HG03565 (cell line): Measurements from ENCODE around the gene HRH4.

Experiments used
- ATAC-seq: cut with Tn5 transposase; IDR thresholded peaks from one replicate; pipeline ENCODE4 v1.9.1; 2021; ENCODE audit warnings: mild to moderate bottlenecking, moderate library complexity; ENCODE audit not compliant: unreplicated experiment

HRH4 gene

DNA sequence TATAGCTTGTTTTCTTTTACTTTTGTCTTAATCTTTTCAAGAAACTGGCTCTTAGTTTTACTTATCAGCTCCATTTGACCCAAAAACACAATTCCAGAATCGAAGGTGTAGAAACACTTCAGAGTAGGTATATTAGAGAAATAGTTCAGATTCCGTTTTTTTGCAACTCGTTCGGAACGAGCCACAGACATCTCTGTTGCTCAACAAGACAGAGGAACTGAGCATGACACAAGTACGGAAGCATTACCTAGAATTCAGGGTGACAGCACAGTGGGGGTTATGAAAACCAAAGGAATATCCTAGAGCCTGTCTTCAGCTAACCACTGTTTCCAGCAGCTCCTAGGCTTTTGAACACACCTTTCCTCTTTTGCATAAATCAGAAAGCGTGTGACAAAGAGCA is 5.0 kb downstream of the HRH4 start:
- no peak for ATAC-seq

DNA sequence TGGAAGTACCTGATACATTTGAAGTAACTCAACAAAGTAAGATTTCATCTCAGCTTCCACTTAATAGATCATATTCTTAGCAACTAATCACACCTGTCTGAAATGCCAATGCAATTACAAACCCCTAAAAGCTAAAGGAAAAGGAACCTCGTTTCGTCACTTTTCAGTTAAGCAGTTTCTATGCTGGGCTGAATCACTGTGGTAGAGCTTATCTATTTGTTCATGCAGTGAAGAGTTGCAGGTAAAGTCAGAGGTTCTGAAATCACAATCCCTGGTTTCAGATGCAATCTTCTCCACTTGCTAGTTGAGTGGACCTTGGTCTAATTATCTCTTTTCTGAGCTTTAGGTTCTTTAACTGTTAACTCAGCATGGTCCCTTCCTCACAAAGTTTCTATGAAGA is 6.3 kb downstream of the HRH4 start:
- no peak for ATAC-seq

DNA sequence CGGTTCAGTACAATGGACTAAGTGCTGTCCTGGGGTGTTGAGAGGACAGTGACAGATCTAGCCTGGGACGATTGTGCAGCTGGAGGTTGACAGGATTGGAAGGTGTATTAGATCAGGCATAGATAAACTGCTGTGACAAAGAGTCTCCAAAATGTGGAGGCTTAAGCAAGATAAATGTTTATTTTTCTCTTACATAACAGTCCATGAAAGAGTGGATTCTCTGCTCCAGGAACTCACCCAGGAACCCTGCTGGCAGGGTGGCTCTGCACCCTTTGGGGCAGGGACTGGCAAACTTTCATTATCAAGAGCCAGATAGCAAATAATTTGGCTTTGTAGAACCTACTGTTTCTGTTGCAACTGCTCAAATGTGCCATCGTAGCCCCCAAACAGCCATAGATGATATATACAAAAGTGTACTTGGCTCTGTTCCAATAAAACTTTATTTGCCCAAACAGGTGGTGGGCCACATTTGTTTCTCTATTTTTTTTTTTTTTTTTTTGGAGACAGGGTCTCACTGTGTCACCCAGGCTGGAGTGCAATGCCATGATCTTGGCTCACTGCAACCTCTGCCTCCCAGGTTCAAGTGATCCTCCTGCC is 9.7 kb downstream of the HRH4 start:
- ATAC-seq: no peak

DNA sequence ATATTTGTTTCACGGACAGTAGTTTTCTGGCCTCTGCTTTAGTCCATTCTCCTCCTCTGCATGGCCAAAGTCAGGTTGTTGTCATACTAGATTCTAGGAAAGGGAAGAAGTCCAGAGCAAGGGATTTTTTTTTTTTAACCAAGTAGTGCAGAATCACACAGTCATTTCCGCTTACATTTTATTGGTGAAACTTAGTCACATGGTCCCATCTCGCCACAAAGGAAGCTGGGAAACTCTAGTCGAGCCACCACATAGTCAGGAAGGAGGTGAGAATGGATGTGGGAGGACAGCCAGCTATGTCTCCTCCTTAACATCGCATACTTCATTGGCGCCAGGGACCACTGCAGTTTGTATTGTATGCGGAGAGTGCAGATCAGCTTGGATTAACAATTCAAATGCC is 10.4 kb downstream of the HRH4 start:
- ATAC-seq: no peak

DNA sequence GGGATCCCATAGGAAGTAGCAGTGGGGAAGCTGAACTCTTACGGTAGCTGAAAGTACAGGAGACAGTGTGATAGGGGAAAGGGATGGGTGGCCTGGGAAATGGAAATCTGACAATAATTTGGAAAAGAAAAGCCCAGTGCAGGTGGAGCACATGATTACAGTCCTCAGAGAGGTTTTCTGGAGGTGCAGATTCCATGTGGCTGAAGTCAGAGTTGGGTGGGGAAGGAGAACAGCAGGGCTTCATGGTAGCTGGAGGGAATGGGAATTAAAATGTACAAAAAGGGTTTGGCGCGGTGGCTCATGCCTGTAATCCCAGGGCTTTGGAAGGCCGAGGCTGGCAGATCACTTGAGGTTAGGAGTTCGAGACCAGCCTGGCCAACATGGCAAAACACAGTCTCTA is 12.2 kb downstream of the HRH4 start:
- ATAC-seq: no peak

DNA sequence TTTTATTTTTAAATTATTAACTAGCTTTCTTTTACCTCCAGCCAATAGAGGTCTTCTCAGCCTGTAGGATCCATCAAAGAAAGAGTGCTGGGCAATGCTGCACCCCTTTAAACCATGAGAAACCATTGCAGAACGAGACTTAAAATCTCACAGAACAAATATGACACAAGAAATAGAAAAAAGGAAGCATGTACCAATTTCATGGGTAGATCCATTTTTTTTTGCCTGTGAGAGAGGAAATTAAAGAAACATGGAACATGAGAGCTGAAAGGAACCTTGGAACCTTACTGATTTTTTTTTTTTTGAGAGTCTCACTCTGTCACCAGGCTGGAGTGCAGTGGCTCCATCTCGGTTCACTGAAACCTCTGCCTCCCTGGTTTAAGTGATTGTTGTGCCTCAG is 14.0 kb downstream of the HRH4 start:
- no peak for ATAC-seq

DNA sequence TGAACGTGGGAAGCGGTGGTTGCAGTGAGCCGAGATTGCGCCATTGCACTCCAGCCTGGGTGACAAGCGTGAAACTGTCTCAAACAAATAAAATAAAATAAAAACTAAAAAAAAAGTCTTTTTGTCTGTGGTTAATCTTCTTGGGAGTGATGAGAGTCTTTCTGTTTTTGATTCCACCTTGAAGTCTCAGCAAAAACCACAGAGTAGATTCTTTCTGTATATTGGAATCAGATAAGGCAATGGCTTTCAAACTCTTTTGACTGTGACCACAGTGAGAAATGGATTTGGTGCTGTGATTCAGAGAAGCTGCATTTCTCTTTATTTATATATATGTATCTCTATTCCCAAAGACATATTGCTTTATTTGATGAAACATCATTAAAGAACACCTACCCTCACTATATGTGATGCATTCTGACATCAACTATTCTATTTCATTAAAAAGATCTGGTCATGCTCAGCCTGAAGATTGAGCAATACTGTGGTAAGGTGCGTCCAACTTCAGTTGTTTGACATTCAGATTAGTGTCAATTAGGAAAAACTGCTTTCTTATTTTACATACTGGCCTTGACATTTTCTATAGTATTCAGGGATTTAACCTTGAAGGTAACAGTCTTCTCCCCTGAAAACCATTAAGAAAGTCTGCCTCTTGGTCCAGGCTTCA is 15.6 kb downstream of the HRH4 start:
- ATAC-seq: no peak

DNA sequence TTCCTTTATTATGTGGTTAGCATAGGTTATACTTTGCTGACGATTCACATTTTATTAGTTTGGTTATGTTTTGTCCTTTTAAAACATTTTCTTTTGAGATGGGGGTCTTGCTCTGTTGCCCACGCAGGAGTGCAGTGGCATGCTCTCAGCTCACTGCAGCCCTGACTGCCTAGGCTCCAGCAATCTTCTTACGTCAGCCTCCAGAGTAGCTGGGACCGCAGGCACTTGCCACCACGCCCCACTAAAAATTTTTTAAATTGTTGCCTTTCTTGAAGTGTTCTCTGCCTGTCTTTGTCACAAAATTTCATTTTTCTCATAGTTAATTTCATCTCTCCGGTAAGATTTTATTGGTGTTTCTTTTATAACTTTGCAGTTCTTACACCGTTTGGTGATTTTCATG is 18.9 kb downstream of the HRH4 start:
- ATAC-seq: no peak

DNA sequence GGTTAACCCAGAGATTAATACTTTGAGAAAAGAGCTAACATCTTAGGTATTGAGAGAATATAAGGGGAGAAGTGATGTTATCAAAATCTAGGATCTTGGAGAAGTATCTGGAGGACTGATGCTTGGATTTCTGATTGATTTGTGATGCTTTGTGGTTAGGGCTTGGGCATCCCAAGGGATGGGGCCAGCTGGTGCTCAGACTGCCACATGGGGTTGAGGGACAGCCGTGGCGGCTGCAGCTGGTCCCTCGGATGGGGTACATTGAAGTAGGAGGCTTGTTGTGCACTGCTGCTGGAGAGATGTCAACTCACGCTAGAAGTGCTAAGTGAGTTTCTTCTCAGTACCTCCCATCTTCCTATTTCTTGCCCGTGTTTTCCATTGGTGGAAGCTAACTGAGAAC is 22.4 kb downstream of the HRH4 start:
- no peak for ATAC-seq

DNA sequence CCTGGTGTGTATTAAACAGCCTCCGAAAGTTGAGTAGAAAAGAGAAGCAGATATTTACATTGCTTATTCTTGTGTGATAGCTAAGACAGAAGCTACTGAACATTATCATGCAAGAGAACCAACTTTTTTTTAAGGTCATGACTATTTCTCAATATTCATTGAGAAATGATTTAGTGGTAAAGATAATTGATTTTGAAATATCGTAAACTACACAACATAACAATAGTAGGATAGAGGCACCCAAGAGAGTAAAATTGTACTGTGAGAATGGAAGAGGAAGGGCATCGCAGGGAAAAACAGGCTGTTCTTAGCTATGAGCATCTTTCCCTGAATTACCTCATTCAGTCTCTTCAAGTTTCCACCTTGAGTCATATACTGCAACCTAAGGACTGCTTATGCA is 25.2 kb downstream of the HRH4 start:
- no peak for ATAC-seq

DNA sequence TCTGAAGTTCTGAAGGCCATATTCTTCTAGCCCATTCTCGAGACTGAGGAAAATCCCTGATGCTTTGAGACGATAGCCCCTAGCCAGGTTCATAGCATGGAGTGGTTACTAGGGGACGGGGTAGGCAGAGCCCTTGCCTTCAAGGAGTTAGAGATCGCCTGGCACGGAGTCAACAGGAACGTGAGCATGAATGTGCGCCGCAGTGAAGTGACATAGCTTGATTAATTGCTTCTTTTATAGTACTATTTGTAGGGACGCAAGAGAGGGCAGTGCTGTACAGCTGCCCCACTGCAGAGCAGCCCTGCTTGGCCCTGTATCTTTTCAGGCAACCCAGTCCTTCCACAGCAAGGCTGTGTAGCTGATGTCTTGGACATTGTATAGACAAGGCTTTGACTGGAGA is 26.2 kb downstream of the HRH4 start:
- ATAC-seq: no peak

DNA sequence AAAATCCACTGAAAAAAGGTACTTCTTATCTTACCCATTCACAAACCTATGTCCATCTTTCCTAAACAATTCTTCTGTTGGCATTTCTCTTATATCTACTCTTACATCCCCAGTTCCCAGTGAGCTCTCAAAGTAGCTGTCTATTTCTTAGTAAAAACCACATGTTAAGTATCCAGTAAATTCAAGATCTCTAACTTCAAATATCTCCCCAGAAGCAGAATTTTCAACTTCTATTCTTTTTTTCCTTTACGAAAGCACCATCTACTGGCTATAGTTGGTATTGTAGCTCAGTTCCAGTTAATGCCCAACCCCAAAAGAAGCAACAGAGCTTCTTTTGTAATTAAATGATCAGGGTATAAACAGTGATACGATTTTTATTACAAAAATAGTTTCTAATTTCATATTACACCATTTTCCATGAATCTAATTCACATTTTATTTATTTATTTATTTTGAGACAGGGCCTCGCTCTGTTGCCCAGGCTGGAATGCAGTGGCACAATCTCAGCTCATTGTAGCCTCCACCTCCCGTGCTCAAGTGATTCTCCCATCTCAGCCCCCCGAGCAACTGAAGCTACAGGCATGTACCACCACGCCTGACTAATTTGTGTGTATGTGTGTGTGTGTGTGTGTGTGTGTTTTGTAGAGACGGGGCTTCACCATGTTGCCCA is 28.5 kb downstream of the HRH4 start:
- ATAC-seq: no peak

DNA sequence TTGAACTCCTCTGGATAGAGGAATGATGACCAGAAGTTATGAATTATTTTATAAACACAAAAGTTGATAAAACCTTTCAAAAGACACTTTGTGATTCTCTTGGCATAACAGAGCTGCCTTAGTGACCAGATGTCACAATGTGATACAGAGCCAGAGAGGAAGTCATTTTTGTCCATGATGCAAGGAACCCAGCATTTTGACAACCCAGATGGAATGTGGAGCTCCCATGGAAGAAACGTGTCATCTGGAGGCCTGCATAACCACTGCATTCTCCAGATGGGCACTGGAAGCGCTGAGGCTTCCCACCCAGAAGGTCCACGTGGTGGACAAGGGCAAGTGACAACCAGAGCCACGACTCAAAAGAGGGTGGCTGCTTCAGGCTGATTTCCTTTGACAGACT is 30.1 kb downstream of the HRH4 start:
- no peak for ATAC-seq

DNA sequence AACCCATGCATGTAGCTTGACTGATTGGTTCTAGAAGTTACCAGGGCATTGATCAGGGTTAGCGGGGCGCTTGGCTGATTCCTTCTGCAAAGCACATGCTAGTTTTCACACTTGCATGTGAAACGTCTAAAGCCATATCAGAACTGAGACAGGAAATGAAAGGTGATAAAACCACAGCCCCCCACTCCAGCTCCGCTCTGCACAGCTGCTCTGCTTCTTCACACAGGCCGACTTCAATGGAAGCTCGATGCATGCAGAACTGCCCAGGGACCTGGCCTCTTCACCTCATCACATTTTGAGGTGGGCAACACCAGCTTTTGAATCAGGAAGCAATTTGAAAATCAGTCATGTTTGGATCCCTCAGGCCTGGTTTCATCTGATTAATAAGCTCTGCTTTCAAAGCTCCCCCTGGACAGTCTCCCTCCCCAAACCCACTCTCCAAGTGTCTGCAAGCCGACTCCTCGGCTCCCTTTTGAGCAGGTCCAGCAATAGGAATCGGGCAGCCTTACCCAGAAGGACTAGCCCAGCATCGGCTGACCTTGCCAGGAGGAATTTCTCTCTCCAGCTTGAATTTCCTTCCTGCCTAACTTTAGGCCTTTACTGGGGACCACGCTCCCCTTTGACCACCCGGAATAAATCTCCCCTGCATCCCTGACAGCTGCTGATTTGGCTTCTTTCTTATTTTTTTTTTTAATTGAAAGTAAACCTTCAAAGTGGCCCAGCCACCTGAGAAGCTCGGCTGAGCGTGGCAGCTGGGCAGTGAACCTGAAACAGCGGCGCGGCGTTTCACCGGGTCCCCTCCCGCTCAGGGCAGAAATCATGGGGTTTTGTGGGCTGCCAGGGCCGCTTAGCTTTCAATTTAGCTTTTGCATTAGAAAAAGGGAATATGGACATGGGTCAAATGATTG is 31.7 kb downstream of the HRH4 start:
- peak; percentile 65 for ATAC-seq

DNA sequence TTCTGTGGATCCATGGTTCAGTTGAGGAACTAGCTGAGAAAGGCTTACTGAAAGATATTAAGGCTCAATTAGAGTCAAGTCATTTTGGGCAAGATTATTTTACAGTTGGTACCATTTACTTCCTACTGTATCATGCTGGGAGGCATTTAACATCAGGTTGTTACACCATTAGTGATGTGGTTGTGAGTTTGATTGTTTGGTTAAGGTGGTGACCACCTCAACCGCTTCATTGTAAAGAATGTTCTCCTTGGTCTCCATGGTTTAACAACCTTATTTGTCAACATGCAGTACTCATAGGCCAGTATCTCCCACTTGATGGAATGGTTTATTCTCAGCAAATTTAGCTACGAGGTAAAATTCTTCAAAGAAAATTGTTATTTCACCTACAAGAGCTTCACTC is 34.1 kb downstream of the HRH4 start:
- ATAC-seq: no peak

DNA sequence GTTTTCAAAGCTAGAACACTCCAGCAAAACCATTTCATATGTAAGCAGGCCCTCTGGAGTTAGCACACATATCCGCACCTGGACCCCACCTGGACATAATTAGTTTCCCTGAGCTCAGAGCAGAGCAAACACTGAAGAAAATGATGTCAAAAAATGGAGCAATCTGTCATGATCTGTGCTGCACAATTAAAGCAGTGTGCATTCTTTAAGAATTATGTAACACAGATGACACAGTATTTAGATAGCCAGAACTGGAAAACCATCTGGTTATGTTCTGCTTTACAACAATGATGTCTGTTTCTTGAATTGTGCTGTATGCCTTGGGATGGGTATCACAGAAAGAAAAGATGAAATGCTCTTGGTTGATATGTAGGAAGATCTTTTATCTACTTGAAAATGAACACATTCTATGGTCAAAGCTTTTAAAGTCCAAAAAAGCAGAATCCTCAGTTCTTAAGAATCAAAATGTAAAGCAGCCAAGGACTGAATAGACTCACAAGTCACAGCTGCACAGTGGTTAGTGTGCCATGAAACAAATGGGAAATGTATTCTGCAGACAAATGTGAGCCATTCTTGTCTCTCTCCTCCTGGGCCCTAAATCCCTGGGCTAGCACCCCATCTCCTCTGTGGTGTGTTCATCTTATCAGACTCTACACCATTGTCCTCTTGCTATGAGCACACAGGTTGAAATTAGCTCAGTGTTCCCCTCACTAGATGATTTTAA is 36.8 kb downstream of the HRH4 start:
- ATAC-seq: no peak

DNA sequence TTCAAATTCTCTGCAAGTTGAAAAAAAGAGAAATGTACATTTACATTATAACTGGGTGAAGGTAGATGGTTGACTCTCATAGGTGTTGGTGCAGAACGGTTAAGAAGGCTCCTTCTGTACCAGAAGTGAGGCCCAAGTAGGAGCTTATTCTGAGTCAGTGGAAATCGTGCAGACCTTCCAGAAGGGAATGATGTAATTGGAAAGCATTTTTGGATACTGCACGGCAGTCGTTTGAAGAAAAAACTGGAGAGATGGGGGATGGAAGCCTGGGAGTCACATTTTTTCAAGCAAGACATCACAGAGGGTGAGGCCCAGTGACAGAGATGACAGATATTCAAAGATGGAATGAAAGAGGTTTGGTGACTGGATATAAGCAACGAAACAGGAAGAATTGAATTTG is 39.4 kb downstream of the HRH4 start:
- ATAC-seq: no peak

DNA sequence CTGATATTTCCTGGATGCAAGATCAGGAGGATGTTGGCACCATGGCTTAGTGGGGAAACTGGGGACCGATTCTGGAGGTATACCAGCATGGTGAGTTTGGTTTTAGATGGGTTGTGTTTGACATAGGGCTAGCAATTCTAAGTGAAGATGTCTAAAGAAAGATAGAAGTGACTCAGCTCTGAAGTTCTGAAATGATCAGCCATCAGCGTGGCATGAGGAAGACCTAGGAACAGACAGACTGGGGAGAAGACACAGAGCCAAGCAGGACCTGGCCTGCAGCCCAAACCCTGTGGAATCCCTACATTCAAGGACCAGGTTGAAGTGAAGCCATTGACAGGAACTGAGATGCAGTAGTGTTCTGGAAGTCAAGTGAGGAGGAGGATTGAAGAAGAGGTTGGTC is 39.8 kb downstream of the HRH4 start:
- ATAC-seq: no peak

DNA sequence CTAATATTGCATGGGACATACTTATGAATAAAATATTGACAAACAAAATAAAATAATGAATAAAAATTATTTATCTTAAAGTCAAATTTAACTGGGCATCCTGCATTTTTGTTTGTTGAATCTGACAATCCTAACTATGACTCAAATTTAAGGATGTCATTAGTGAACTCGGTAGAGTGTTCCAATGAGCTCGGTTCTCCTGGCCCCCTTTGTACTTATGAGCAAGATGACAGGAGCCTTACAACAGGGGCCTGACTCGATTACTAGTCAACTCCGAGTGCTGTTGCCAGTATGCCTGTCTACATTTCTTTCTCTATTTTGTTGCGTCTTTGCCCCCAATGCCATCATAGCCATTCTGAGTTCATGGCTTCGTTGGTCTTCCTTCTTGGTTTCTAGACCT is 40.3 kb downstream of the HRH4 start:
- ATAC-seq: no peak

DNA sequence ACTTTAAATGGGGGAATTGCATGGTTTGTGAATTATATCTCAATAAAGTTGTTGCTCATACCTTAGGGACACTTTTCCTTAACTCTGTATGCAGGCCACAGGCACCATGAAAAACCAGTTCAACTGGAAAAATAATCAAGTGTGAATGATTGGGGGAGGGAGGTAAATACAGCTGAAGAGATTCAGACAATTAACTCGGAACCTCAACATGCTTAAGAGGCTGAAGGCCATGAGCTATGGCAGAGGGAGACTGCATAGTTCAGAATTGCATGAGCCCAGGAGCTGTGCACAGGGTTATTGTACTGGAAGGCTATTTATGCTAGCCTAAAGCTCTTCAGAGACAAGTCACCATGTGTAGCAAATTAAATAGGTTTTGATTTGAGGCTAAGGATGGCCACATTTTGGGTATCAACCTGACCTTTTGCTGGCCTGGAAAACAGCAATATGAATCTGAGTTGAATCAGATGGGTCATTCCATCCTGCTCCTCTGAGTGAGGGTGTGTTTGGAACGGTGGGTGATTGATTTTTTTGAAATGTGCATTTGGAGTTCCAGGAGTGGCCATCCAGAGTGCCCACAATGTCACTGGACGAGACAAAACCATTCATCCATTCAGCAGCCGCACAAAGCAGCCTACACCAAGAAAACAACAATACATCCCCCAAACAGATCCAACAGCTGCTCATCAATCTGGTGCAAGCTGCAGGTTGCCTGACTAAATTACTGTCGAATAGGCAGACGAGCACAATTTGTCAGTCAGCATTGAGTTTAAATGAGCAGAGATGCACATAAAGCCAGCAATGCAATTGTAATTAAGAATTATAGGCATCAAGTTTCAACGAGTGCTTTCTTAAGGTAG is 42.5 kb downstream of the HRH4 start:
- no peak for ATAC-seq
